Nephron progenitor cell (in vitro differentiated cells): ENCODE data around the gene SYT14.
"Not testable (repeated sequence)": the region's sequence is repeated elsewhere in the genome, so short reads cannot be mapped to it uniquely, and the experiment has no call there.

Source experiments
- DNase-seq: peaks from one replicate; pipeline ENCODE4 v3.0.0; 2021
- H3K27ac Mint-ChIP-seq: 2 replicates; pipeline ENCODE4 v1.8.0; 2021; ENCODE audit warnings: mild to moderate bottlenecking, moderate library complexity, mixed read lengths
- H3K27me3 Mint-ChIP-seq: 2 replicates; pipeline ENCODE4 v1.8.0; 2021; ENCODE audit warnings: mild to moderate bottlenecking, low read depth, mixed read lengths; ENCODE audit not compliant: poor library complexity
- H3K36me3 Mint-ChIP-seq: 2 replicates; pipeline ENCODE4 v1.8.0; 2021; ENCODE audit warnings: low read depth, mixed read lengths
- H3K4me1 Mint-ChIP-seq: 2 replicates; pipeline ENCODE4 v1.8.0; 2021; ENCODE audit warnings: mixed read lengths
- H3K4me3 Mint-ChIP-seq: 2 replicates; pipeline ENCODE4 v1.8.0; 2021; ENCODE audit warnings: mild to moderate bottlenecking, moderate library complexity, mixed read lengths
- H3K9me3 Mint-ChIP-seq: 2 replicates; pipeline ENCODE4 v1.8.0; 2021; ENCODE audit warnings: mild to moderate bottlenecking, moderate library complexity, mixed read lengths
- TF ChIP-seq, protein P1 (sequence below): fragments of 200-600 bp; sonication (generic); IDR thresholded peaks from 2 replicates; pipeline ENCODE4 v1.5.0; 2021; ENCODE audit warnings: antibody characterized with exemption

SYT14 gene

GRCh38 chr1:210025870-210026269 is 87.9 kb downstream of the SYT14 start:
- no peaks in the 10 kb centered on the region for H3K4me1 Mint-ChIP-seq
- H3K36me3 Mint-ChIP-seq, result no peaks in the 10 kb centered on the region
- H3K9me3 Mint-ChIP-seq, result peaks cover 4% of the 10 kb centered on the region

GRCh38 chr1:210027994-210028393 is 90.0 kb downstream of the SYT14 start:
- H3K27ac Mint-ChIP-seq, result no peak overlapping the region
- H3K9me3 Mint-ChIP-seq, result peaks cover 4% of the 10 kb centered on the region
- no peaks in the 10 kb centered on the region for H3K36me3 Mint-ChIP-seq
- no peaks in the 10 kb centered on the region for H3K27me3 Mint-ChIP-seq
- no peak for DNase-seq
- TF ChIP-seq, protein P1, sequence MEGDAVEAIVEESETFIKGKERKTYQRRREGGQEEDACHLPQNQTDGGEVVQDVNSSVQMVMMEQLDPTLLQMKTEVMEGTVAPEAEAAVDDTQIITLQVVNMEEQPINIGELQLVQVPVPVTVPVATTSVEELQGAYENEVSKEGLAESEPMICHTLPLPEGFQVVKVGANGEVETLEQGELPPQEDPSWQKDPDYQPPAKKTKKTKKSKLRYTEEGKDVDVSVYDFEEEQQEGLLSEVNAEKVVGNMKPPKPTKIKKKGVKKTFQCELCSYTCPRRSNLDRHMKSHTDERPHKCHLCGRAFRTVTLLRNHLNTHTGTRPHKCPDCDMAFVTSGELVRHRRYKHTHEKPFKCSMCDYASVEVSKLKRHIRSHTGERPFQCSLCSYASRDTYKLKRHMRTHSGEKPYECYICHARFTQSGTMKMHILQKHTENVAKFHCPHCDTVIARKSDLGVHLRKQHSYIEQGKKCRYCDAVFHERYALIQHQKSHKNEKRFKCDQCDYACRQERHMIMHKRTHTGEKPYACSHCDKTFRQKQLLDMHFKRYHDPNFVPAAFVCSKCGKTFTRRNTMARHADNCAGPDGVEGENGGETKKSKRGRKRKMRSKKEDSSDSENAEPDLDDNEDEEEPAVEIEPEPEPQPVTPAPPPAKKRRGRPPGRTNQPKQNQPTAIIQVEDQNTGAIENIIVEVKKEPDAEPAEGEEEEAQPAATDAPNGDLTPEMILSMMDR, result no peak
- no peaks in the 10 kb centered on the region for H3K4me1 Mint-ChIP-seq
- H3K4me3 Mint-ChIP-seq, result no peak overlapping the region

More at GRCh38 chr1:210025870-210026269, 87.9 kb downstream of the SYT14 start:
- Mint-ChIP-seq H3K27me3 (no peaks in the 10 kb centered on the region), H3K4me3 (no peak overlapping the region), H3K27ac (no peak overlapping the region)
- TF ChIP-seq, protein P1, result no peak
- no peak for DNase-seq

GRCh38 chr1:210031473-210031872 is 93.5 kb downstream of the SYT14 start:
- Mint-ChIP-seq H3K9me3 (peaks cover 9% of the 10 kb centered on the region), H3K36me3 (no peaks in the 10 kb centered on the region), H3K27me3 (peaks cover 4% of the 10 kb centered on the region), H3K27ac (no peak overlapping the region), H3K4me1 (no peaks in the 10 kb centered on the region), H3K4me3 (no peak overlapping the region)
- no peak for DNase-seq
- TF ChIP-seq, protein P1, result no peak

- no peak overlapping the region for H3K4me3 Mint-ChIP-seq
- H3K27me3 Mint-ChIP-seq, result peaks cover 3% of the 10 kb centered on the region
- peaks cover 15% of the 10 kb centered on the region for H3K9me3 Mint-ChIP-seq
Measured at GRCh38 chr1:210043058-210043457, 105.0 kb downstream of the SYT14 start.

DNA sequence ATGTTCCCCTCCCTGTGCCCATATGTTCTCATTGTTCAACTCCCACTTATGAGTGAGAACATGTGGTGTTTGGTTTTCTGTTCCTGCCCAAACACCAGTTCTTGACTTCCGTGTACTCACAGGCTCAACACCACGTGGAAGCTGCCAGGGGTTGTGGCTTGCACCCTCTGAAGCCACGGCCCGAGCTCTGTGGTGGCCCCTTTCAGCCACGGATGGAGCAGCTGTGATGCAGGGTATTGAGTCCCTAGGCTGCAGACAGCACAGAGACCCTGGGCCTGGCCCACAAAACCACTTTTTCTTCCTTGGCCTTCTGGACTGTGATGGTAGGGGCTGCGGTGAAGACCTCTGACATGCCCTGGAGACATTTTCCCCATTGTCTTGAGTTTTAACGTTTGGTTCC is 111.6 kb downstream of the SYT14 start:
- no peak for DNase-seq

More at GRCh38 chr1:210043058-210043457, 105.0 kb downstream of the SYT14 start:
- Mint-ChIP-seq H3K4me1 (no peaks in the 10 kb centered on the region), H3K27ac (no peak overlapping the region), H3K36me3 (no peaks in the 10 kb centered on the region)
- no peak for DNase-seq
- TF ChIP-seq, protein P1, result no peak

DNA sequence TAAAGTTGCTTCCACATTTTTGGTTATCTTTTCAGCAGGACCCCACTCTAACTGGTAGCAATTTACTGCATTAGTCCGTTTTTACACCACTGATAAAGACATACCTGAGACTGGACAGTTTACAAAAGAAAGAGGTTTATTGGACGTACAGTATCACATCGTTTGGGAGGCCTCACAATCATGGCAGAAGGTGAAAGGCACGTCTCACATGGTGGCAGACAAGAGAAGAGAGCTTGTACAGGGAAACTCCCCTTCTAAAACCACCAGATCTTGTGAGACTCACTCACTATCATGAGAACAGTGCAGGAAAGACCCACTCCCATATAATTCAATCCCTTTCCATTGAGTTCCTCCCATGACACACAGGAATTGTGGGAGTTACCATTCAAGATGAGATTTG is 112.5 kb downstream of the SYT14 start:
- not testable (repeated sequence) for H3K27me3 Mint-ChIP-seq, DNase-seq, H3K27ac Mint-ChIP-seq, H3K4me3 Mint-ChIP-seq, H3K4me1 Mint-ChIP-seq, H3K36me3 Mint-ChIP-seq
- peaks cover 14% of the 10 kb centered on the region for H3K9me3 Mint-ChIP-seq

More for the DNA sequence above, 111.6 kb downstream of the SYT14 start:
- Mint-ChIP-seq H3K4me3 (no peak overlapping the region), H3K9me3 (peaks cover 14% of the 10 kb centered on the region), H3K36me3 (no peaks in the 10 kb centered on the region), H3K27ac (no peak overlapping the region), H3K27me3 (no peaks in the 10 kb centered on the region), H3K4me1 (no peaks in the 10 kb centered on the region)
- TF ChIP-seq, protein P1, result no peak
